Kidney epithelial cell (primary cell): ENCODE data around the gene ACRV1. TPM values are rescaled to one million over a fixed set of nuclear protein-coding genes. Genes with fewer than 3 reads are reported as not detected.

Experiments used
- DNase-seq: peaks from one replicate; pipeline ENCODE4 v3.0.0-alpha.2; 2010; ENCODE audit warnings: low read depth
- H3K27me3 ChIP-seq: 2 replicates; pipeline ENCODE4 v1.6.0; 2011; ENCODE audit warnings: low read length; ENCODE audit not compliant: control insufficient read depth, insufficient read depth
- H3K36me3 ChIP-seq: 2 replicates; pipeline ENCODE4 v1.5.1; 2011; ENCODE audit warnings: low read length; ENCODE audit not compliant: control insufficient read depth, insufficient read depth
- H3K4me3 ChIP-seq: 2 replicates; pipeline ENCODE4 v1.5.1; 2011; ENCODE audit warnings: low read depth, mild to moderate bottlenecking, control low read depth, low read length
- CTCF ChIP-seq: IDR thresholded peaks from 2 replicates; pipeline ENCODE4 v1.5.1; 2011; ENCODE audit warnings: mild to moderate bottlenecking, moderate library complexity, low read length, control low read depth, inconsistent platforms; ENCODE audit not compliant: insufficient read depth, poor library complexity, severe bottlenecking
- total RNA-seq: library from RNA; depleted of rRNA; stranded (reverse); fragments of >200 nt; gene quantifications from 2 replicates; pipeline ENCODE4 v1.2.3, GENCODE V29; 2015

Gene ACRV1
- total RNA-seq, 1 donor from 2014 or later, result not detected

- Histone ChIP-seq H3K4me3 (no peak overlapping the region), H3K27me3 (no peaks in the 10 kb centered on the region), H3K36me3 (no peaks in the 10 kb centered on the region)
- no peak for TF ChIP-seq CTCF
- no peak for DNase-seq
These were observed 7.4 kb upstream of the ACRV1 start for GRCh38 chr11:125688066-125688465.

- no peak for TF ChIP-seq CTCF
- no peak overlapping the region for H3K4me3 ChIP-seq
- no peaks in the 10 kb centered on the region for H3K36me3 ChIP-seq
- no peak for DNase-seq
- no peaks in the 10 kb centered on the region for H3K27me3 ChIP-seq
These were observed 4.6 kb upstream of the ACRV1 start for GRCh38 chr11:125685228-125685627.

- no peak for TF ChIP-seq CTCF
These were observed 810 bp downstream of the ACRV1 start for GRCh38 chr11:125679837-125680236.

GRCh38 chr11:125679397-125679796 lies 1.2 kb downstream of the ACRV1 start:
- no peak overlapping the region for H3K4me3 ChIP-seq
- TF ChIP-seq CTCF, result peak; percentile 9
- DNase-seq, result no peak
- no peaks in the 10 kb centered on the region for H3K36me3 ChIP-seq
- H3K27me3 ChIP-seq, result no peaks in the 10 kb centered on the region

More at GRCh38 chr11:125679837-125680236, 810 bp downstream of the ACRV1 start:
- Histone ChIP-seq H3K4me3 (no peak overlapping the region), H3K27me3 (no peaks in the 10 kb centered on the region), H3K36me3 (no peaks in the 10 kb centered on the region)
- DNase-seq, result no peak

GRCh38 chr11:125675196-125675595 lies 5.5 kb downstream of the ACRV1 start:
- no peak for DNase-seq
- TF ChIP-seq CTCF, result no peak
- Histone ChIP-seq H3K4me3 (no peak overlapping the region), H3K36me3 (no peaks in the 10 kb centered on the region), H3K27me3 (no peaks in the 10 kb centered on the region)

GRCh38 chr11:125674210-125674609 lies 6.4 kb downstream of the ACRV1 start:
- DNase-seq, result no peak
- Histone ChIP-seq H3K4me3 (no peak overlapping the region), H3K36me3 (no peaks in the 10 kb centered on the region), H3K27me3 (no peaks in the 10 kb centered on the region)
- TF ChIP-seq CTCF, result no peak
